8988T (cell line): ENCODE data around the gene PLPP2.
"Not testable (repeated sequence)": the region's sequence is repeated elsewhere in the genome, so short reads cannot be mapped to it uniquely, and the experiment has no call there.

ENCODE experiments used
- DNase-seq: peaks from one replicate; pipeline ENCODE4 v3.0.0; 2011

PLPP2 gene

GRCh38 chr19:292281-292884, 1.2 kb upstream of the PLPP2 start:
- DNase-seq, result no peak

DNA sequence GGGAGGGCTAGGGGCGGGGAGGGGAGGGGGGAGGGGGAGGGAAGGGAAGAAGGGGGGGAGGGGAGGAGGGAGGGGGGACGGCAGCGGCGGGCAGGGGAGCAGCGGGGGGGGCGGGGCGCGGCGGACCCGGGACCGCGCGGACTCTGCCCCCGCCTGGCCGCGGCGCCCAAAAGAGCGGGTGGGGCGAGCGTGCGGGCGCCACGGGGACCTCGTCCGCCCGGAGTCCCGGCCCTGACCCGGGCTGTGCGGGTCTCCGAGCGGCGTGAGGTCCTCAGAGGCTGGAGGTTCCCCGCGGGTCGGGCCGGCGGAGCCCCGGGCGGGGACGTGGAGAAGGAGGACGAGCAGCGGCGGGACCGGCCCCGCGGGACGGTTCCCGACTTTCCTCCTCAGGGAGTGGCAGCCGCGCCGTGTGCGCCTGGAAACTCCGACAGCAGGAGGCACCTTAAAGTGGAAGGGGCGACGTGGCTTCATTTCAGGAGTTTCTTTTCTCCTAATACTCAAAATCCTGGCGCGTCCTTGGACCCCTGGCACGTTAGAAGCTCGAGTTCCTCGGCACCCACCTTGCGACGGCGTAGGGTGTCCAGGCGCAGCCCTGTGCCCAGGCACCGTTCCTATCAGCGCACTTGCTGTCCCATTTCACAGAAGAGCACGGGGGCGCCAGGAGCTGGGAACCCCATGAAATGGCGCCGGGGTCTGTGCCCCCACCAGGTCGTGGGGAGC, 518 bp upstream of the PLPP2 start:
- DNase-seq, result no peak

- DNase-seq, result no peak
These were observed 714 bp downstream of the PLPP2 start for GRCh38 chr19:290372-291005.

- DNase-seq, result no peak
These were observed 1.4 kb downstream of the PLPP2 start for GRCh38 chr19:289651-290371.

DNA sequence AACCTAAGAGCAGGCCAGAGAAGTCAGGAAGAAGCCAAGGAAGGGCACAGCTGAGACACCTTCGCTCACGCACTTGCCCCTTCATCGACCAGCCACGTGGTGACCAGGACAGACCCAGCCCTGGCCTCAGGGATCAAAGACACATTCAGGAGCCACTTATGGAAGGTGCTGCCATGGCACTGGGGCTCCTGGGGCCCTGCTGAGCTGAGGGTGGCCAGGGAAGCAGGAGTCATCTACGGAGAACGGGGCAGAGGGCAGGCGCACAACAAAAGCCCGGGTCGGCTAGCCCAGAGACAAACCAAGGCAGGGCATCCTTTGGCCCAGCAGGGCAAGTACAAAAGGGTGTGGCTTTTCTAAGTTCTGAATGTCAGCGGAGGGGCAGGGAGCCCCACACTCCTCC, 2.3 kb downstream of the PLPP2 start:
- DNase-seq, result no peak

- no peak for DNase-seq
These were observed 3.8 kb downstream of the PLPP2 start for GRCh38 chr19:287381-287871.

GRCh38 chr19:283395-283794, 7.8 kb downstream of the PLPP2 start:
- DNase-seq, result no peak

DNA sequence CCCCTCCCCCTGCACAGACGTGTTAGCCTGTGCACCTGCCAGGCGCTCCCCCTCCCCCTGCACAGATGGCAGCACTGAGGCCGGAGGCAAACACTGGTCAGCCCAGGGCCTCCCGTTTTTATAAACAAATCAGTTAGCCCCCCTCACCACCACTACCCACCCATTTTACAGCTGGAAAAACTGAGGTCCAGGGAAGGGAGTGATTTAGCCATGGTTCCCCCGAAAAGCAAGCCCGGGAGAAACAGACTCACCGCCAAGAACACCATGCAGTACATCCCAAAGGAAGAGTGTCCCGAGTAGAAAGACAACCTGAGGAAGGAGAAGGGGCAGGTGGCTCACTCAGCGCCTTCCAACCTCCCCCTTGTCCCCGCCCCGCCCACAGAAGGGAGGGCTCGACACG, 8.7 kb downstream of the PLPP2 start:
- no peak for DNase-seq

GRCh38 chr19:281992-282391, 9.2 kb downstream of the PLPP2 start:
- no peak for DNase-seq

- no peak for DNase-seq
These were observed 9.9 kb downstream of the PLPP2 start for GRCh38 chr19:281156-281853.

DNA sequence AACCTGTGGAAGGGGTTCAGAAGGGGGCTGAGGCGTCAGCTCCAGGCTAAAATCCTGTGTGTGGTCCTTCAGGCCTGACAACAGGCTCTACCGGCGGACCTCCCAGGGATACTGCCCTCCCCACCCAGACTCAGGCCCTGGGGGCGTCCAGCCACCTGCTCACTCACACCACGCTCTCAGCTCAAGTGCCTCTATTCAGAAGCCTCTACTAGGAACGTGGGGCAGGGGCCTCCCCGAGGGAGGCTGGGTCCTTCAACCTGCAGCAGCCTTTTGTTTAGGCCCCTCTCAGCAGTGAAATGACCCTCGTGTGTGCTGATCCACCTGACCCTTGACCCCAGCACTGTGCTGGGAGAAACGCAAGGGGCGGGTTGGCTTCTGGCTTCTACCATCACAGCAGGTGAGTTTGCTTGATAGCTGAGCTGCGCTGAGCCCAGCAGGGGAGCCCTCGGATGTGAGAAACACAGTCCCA, 10.6 kb downstream of the PLPP2 start:
- no peak for DNase-seq

GRCh38 chr19:279656-280055, 11.5 kb downstream of the PLPP2 start:
- DNase-seq, result no peak

DNA sequence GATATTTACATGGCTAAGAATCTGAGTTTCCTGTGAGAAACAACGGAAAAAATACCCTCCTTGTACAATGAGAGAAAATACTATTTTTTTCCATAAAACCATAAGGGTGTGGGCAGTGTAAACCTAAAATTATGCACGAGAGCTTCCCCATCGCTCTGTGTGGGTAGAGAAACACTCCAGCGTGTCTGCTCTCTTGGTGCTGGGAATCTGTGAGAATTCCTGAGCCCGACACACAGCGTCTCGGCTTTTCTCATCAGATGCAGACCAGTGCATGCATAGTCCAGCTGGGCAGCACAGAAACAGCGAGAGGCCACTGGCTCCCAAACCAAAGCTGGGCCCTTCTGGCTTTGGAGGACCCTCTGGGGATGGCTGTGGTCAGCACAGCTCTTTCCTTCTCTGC, 12.0 kb downstream of the PLPP2 start:
- no peak for DNase-seq

DNA sequence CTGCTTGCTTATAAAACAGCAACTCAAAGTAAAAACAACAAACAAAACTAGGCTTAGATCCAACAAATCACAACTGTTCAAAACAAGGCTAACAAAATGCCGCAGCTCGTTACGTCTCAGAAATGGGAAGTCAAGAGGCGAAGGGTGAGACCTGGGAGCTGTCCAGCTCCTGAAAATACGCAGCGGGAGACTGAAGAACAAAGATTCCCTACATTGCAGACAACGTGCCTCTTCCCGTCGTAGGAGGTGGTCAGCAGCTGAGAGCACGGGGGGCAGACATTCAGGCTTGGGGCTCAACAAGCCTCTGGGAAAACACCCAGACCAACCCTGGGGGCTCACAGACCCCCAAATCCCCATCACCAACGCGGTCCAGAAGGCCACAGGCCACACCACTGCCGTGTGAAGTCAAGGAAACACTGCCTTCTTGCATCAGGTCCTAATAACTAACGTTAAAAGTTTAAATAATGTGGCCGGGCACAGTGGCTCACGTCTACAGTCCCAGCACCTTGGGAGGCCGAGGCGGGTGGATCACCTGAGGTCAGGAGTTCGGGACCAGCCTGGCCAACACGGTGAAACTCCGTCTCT, 13.5 kb downstream of the PLPP2 start:
- DNase-seq, result no peak

GRCh38 chr19:277131-277530, 14.1 kb downstream of the PLPP2 start:
- DNase-seq, result no peak

DNA sequence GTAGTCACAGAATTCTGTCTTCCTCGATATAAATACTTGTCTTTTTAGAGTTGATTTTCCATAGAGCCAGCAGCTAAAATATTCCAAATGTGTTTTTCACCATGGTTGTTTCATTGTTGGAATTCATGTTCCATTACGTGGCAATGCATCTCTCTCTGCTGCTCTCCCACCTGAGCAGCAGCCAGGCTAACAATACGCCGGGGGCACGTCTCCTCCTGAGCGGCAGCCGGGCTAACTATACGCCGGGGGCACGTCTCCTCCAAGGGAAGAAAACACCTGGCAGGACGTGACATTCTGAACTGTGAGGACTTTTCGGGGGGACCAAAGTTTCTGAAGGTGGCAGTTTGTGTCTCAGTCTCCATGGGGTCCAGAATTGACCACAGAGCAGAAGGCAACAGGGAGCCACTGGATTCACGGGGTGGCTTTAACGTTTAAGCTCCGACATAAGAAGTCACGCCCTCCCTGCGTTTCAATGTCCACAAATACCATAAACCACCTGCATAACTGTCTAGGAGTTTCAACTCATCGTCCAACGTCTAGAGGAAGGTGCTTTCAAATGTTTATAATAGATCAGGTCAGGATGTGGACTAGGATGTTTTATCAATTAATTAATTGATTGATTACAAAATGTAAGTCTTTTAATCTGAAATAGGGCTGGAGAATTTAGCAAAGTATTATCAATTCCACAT, 15.1 kb downstream of the PLPP2 start:
- no peak for DNase-seq

DNA sequence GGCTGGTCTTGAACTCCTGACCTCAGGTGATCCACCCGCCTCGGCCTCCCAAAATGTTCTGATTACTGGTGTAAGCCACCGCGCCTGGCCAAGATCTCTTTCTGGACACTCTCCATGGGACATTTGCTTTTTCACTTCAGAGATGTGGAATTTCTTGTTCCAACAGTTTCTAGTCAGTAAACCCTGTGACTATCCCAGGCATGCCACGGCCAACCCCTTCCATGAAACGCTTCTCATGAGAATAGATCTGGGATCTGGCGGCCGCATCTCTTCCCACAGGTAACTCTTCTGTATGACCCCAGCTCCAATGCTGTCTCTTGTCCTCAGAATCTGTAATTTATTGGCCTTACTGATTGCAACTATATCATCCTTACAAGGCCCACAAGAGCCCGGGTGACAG, 16.2 kb downstream of the PLPP2 start:
- no peak for DNase-seq

GRCh38 chr19:273393-273792, 17.8 kb downstream of the PLPP2 start:
- no peak for DNase-seq

- no peak for DNase-seq
These were observed 19.3 kb downstream of the PLPP2 start for GRCh38 chr19:271856-272255.

DNA sequence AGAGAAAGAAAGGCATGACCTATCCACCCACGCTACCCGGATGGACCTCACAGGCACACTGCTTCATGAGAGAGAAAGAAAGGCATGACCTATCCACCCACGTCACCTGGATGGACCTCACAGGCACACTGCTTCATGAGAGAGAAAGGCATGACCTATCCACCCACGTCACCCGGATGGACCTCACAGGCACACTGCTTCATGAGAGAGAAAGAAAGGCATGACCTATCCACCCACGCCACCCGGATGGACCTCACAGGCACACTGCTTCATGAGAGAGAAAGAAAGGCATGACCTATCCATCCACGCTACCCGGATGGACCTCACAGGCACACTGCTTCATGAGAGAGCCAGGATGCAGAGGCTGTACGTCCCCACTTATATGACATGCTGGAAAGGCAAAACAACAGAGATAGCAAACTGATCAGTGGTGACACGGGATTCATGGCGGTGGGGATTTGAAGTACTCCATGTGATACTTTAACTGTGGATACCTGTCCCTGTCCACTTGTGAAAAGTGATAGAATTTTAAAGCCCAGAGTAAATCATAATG, 20.4 kb downstream of the PLPP2 start:
- DNase-seq, result not testable (repeated sequence)

- DNase-seq, result no peak
These were observed 22.0 kb downstream of the PLPP2 start for GRCh38 chr19:269241-269640.

- DNase-seq, result no peak
These were observed 29.1 kb downstream of the PLPP2 start for GRCh38 chr19:262125-262524.
